ENCODE data around the gene OAS2.

The OAS2 gene

DNA sequence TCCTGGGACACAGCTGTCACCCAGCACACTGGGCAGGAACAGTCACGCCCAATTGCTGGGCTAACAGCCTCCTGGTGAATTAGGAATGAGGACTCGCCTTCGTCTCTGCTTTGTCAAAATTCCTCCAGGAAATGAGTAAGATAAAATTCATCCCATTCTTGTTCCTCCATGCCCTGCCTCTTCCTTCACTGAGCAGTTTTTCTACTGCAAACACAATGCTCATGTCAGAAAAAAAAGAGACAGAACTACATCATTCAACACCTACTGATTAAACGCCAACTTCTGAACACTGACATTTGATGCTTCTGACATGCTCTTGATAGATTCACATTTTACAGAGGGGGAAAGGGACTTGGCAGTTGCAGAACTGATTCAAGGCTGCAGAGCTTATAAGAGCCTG is 40.7 kb downstream of the OAS2 start:
- Histone ChIP-seq H3K4me1 (ENCODE audit: insufficient read depth, low read length, severe bottlenecking) (no peaks in the 10 kb centered on the region), H3K9ac (ENCODE audit: low read length) (no peak overlapping the region), H2AFZ (ENCODE audit: low read length) (no peak overlapping the region), H3K27me3 (ENCODE audit: insufficient read depth, low read length) (no peaks in the 10 kb centered on the region), H3K4me2 (ENCODE audit: low read length) (no peak overlapping the region), H3K9me3 (ENCODE audit: low read length) (no peaks in the 10 kb centered on the region), H3K9me2 (ENCODE audit: low read depth, low read length) (no peaks in the 10 kb centered on the region), H3K36me3 (ENCODE audit: insufficient read depth, low read length) (no peaks in the 10 kb centered on the region), H3F3A (ENCODE audit: insufficient read depth, low read length) (no peaks in the 10 kb centered on the region), H4K20me1 (ENCODE audit: insufficient read depth, low read length) (no peaks in the 10 kb centered on the region), H3K27ac (ENCODE audit: low read depth, low read length, poor library complexity, severe bottlenecking) (no peak overlapping the region), H3K79me2 (ENCODE audit: insufficient read depth, low read length) (no peaks in the 10 kb centered on the region), H3K4me3 (ENCODE audit: low read depth, low read length, poor library complexity, severe bottlenecking) (no peak overlapping the region)
- no peak for TF ChIP-seq CTCF (IDR thresholded peaks at IDR 0.05; ENCODE audit: low read length)
- no peak for TF ChIP-seq EZH2 (IDR thresholded peaks at IDR 0.05; ENCODE audit: borderline replicate concordance, low read length)

DNA sequence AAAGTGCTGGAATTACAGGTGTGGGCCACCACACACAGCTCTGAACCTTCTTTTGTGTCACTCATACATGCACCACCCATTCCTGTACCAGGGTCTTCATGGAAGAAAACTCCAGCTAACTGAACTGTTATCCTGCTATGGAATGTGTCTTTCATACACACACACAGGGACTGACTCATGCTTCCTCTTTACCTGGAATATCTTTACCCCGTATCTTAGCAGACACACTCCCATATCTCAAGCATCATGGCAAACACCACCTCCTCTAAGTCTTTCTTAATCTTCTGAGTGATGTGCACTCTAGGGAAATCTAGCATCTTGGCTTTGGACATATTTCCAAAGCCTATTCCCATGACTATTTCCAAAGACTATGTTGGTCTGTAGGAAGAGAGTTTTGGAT is 43.2 kb downstream of the OAS2 start:
- no peaks in the 10 kb centered on the region for H3K79me2 ChIP-seq (ENCODE audit: insufficient read depth, low read length)
- no peaks in the 10 kb centered on the region; the same call in 1 of the 2 replicates for H3K36me3 ChIP-seq (ENCODE audit: insufficient read depth, low read length)
- no peaks in the 10 kb centered on the region for H3K9me2 ChIP-seq (ENCODE audit: low read depth, low read length)
- H3K27ac ChIP-seq (ENCODE audit: low read depth, low read length, poor library complexity, severe bottlenecking): no peak overlapping the region
- no peaks in the 10 kb centered on the region for H3K27me3 ChIP-seq (ENCODE audit: insufficient read depth, low read length)
- H3K4me1 ChIP-seq (ENCODE audit: insufficient read depth, low read length, severe bottlenecking): no peaks in the 10 kb centered on the region
- no peaks in the 10 kb centered on the region for H3F3A ChIP-seq (ENCODE audit: insufficient read depth, low read length)
- H3K9me3 ChIP-seq (ENCODE audit: low read length): 0 out of 2 replicates have a peak, but pooled peaks cover 2% of the 10 kb centered on the region
- H3K4me3 ChIP-seq (ENCODE audit: low read depth, low read length, poor library complexity, severe bottlenecking): no peak overlapping the region
- H4K20me1 ChIP-seq (ENCODE audit: insufficient read depth, low read length): no peaks in the 10 kb centered on the region
- TF ChIP-seq EZH2 (IDR thresholded peaks at IDR 0.05; ENCODE audit: borderline replicate concordance, low read length): no peak
- TF ChIP-seq CTCF (IDR thresholded peaks at IDR 0.05; ENCODE audit: low read length): no peak
- no peak overlapping the region for H2AFZ ChIP-seq (ENCODE audit: low read length)
- no peak overlapping the region for H3K4me2 ChIP-seq (ENCODE audit: low read length)
- no peak overlapping the region for H3K9ac ChIP-seq (ENCODE audit: low read length)

DNA sequence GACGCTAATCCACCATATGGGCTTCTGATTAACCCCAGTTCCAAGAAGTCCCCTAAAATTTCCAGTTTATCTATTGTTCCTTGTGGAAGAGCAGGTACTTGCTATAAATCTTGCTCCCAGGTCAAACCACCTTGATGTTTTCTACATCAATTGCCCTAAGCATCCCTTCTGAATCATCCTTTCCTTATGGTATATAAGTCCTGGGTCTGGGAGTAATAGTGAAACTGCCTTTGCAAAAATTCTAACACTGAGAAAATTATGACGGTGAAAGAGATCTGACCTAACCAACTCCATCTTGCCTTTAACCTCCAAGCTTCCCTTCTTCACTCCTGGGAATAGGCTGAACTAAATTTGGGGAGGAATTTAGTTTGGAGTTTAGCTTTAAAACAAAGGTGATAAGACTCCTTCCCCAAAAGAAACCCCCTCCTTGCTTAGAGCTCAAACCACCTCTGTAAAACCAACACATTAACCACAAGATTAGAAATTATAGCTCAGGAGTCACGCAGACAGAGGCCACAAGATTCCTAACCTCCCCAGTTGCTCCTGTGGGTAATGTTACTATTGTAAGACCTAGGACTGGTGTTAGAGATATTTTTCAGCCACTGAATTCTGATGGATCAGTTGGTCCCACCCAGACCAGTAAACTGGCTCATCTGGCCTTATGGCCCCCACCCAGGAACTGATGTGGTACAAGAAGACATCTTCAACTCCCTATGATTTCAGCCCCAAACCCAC is 44.4 kb downstream of the OAS2 start:
- Histone ChIP-seq H3K9me2 (ENCODE audit: low read depth, low read length) (no peaks in the 10 kb centered on the region), H3K9me3 (ENCODE audit: low read length) (0 out of 2 replicates have a peak, but pooled peaks cover 2% of the 10 kb centered on the region), H3K79me2 (ENCODE audit: insufficient read depth, low read length) (no peaks in the 10 kb centered on the region), H4K20me1 (ENCODE audit: insufficient read depth, low read length) (no peaks in the 10 kb centered on the region), H3K27me3 (ENCODE audit: insufficient read depth, low read length) (no peaks in the 10 kb centered on the region), H3K4me3 (ENCODE audit: low read depth, low read length, poor library complexity, severe bottlenecking) (no peak overlapping the region), H3K4me1 (ENCODE audit: insufficient read depth, low read length, severe bottlenecking) (no peaks in the 10 kb centered on the region), H3K9ac (ENCODE audit: low read length) (no peak overlapping the region), H3K4me2 (ENCODE audit: low read length) (no peak overlapping the region), H3K27ac (ENCODE audit: low read depth, low read length, poor library complexity, severe bottlenecking) (no peak overlapping the region), H3F3A (ENCODE audit: insufficient read depth, low read length) (no peaks in the 10 kb centered on the region), H2AFZ (ENCODE audit: low read length) (no peak overlapping the region), H3K36me3 (ENCODE audit: insufficient read depth, low read length) (no peaks in the 10 kb centered on the region; the same call in 1 of the 2 replicates)
- TF ChIP-seq EZH2 (IDR thresholded peaks at IDR 0.05; ENCODE audit: borderline replicate concordance, low read length) (no peak), CTCF (IDR thresholded peaks at IDR 0.05; ENCODE audit: low read length) (no peak)

All from OCI-LY1 (cell line).